ENCODE results near the gene ZBED5. TPM values are rescaled to one million over a fixed set of nuclear protein-coding genes. Genes with fewer than 3 reads are reported as not detected.

ZBED5 gene
- total and polyA plus RNA-seq, 8 donors: 9.0 to 54.7 (median 21.7) TPM

DNA sequence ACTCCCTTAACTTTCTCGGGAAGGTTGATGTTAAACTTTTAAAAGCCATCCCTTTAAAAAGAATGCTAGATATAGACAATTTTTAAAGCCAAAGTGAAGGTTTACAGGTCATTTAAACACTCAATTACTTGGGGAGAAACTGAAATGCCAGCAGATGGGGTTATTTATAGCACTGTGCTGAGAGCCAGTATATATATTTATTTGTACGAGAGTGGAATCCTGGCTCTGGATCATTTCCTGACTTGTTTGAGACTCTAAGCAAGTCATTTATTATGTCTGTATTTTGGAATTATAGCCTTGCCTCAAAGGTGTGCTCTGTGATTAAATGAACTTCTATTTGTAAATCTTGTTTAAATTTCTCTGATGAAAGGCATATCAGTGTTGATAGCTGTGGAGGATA lies 6.8 kb upstream of the ZBED5 start:
- H3K9me3 ChIP-seq: no peaks in the 10 kb centered on the region
- peak overlapping the region in 1 of 5 donors; percentile 49 for H3K27ac ChIP-seq
- intact Hi-C loops (cut with DNase I; ENCODE audit: low total_unique reads): no loop called here
- no peak overlapping the region for H3K4me3 ChIP-seq
- DNase-seq: peak in 1 of 2 donors; percentile 30
- H3K36me3 ChIP-seq: no peaks in the 10 kb centered on the region
- peaks cover 0 to 41% (median 17%) of the 10 kb centered on the region in 4 donors for H3K4me1 ChIP-seq
- 29 to 44% (median 36%) methylated on average over 2 of the region's 2 CpGs for WGBS, 5 donors
- no peak for TF ChIP-seq EP300 (IDR thresholded peaks at IDR 0.05)
- TF ChIP-seq POLR2A (IDR thresholded peaks at IDR 0.05): no peak
- TF ChIP-seq, protein P1, sequence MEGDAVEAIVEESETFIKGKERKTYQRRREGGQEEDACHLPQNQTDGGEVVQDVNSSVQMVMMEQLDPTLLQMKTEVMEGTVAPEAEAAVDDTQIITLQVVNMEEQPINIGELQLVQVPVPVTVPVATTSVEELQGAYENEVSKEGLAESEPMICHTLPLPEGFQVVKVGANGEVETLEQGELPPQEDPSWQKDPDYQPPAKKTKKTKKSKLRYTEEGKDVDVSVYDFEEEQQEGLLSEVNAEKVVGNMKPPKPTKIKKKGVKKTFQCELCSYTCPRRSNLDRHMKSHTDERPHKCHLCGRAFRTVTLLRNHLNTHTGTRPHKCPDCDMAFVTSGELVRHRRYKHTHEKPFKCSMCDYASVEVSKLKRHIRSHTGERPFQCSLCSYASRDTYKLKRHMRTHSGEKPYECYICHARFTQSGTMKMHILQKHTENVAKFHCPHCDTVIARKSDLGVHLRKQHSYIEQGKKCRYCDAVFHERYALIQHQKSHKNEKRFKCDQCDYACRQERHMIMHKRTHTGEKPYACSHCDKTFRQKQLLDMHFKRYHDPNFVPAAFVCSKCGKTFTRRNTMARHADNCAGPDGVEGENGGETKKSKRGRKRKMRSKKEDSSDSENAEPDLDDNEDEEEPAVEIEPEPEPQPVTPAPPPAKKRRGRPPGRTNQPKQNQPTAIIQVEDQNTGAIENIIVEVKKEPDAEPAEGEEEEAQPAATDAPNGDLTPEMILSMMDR (IDR thresholded peaks at IDR 0.05): no peak
- TF ChIP-seq POLR2AphosphoS5 (IDR thresholded peaks at IDR 0.05): no peak
- H3K27me3 ChIP-seq: no peaks in the 10 kb centered on the region

DNA sequence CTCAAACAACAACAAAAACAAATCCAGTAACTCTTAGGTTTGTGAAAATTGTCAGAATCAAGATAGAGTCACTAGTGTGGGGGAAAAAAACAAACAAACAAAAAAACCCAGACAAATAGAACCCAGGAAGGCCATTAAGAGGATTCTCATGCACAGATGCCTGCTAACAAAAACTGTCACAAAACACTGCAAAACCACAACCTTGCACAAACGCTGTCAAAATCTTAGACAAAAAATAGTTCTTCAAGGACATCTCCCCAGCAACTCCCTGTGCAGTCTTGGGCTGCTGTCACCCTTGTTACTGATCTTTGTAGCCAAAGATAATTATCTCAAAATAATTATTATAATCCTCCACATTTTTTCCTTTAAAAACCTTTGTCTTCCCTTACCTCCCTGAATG lies 4.6 kb upstream of the ZBED5 start:
- DNase-seq: no peak
- intact Hi-C loops (cut with DNase I; ENCODE audit: low total_unique reads): no loop called here

DNA sequence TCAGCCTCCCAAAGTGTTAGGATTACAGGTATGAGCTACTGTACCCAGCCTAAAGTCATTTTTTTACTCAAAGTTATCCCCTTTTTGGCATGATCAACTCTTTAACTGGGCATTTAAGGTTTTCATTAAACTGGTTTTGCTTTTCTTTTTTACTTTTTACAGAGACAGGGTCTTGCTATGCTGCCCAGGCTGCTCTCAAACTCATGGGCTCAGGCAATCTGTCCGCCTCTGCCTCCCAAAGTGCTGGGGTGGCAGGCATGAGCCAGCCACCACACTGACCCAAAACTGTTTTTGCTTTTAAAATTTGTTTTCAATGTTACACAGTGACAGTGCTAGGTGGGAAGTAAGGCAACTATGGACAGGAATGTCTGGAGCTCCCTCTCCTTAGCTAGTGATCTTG lies 3.9 kb upstream of the ZBED5 start:
- no peaks in the 10 kb centered on the region for H3K9me3 ChIP-seq
- DNase-seq: no peak
- no peaks in the 10 kb centered on the region for H3K27me3 ChIP-seq
- intact Hi-C loops (cut with DNase I; ENCODE audit: low total_unique reads): no loop called here
- H3K4me3 ChIP-seq: no peak overlapping the region
- H3K27ac ChIP-seq: peak overlapping the region in 1 of 5 donors; percentile 99
- WGBS, 5 donors: 92 to 100% (median 98%) methylated on average over 1 of the region's 1 CpG
- no peaks in the 10 kb centered on the region for H3K36me3 ChIP-seq
- no peak for TF ChIP-seq POLR2A (IDR thresholded peaks at IDR 0.05)
- H3K4me1 ChIP-seq: peaks cover 0 to 51% (median 24%) of the 10 kb centered on the region in 4 donors

More for the DNA sequence above, 4.6 kb upstream of the ZBED5 start:
- Histone ChIP-seq H3K27ac (peak overlapping the region in 2 of 5 donors; percentile 14 to 99), H3K27me3 (no peaks in the 10 kb centered on the region), H3K4me1 (peaks cover 0 to 49% (median 26%) of the 10 kb centered on the region in 4 donors), H3K36me3 (no peaks in the 10 kb centered on the region), H3K4me3 (no peak overlapping the region), H3K9me3 (no peaks in the 10 kb centered on the region)
- TF ChIP-seq EP300 (IDR thresholded peaks at IDR 0.05) (no peak), POLR2A (IDR thresholded peaks at IDR 0.05) (no peak), POLR2AphosphoS5 (IDR thresholded peaks at IDR 0.05) (no peak)
- TF ChIP-seq, protein P1 (IDR thresholded peaks at IDR 0.05): no peak
- 61 to 73% (median 67%) methylated on average over 1 of the region's 1 CpG for WGBS, 5 donors

DNA sequence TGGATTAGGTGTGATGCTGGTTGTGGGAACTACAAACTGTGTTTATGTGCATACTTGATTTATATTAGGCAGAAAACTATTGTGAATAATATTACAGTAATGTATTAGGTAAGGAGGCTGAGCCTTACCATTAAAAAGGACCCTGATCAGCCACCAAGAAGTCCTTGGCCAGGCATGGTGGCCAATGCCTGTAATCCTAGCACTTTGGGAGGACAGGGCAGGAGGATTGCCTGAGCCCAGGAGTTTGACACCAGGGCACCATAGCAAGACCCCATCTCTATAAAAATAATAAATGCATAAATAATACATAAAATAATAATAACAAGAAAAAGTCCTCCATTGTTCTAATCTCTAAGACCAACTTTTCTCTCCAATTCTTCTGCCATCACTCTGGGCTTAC lies 3.2 kb upstream of the ZBED5 start:
- Histone ChIP-seq H3K4me3 (no peak overlapping the region), H3K27ac (peak overlapping the region in 2 of 5 donors; percentile 98 to 99), H3K4me1 (peaks cover 4 to 59% (median 30%) of the 10 kb centered on the region in 4 donors), H3K36me3 (no peaks in the 10 kb centered on the region), H3K9me3 (no peaks in the 10 kb centered on the region), H3K27me3 (no peaks in the 10 kb centered on the region)
- intact Hi-C loops (cut with DNase I; ENCODE audit: low total_unique reads): no loop called here
- DNase-seq: no peak
- TF ChIP-seq POLR2A (IDR thresholded peaks at IDR 0.05): no peak
- TF ChIP-seq, protein P1 (IDR thresholded peaks at IDR 0.05): no peak
- TF ChIP-seq POLR2AphosphoS5 (IDR thresholded peaks at IDR 0.05): no peak
- TF ChIP-seq EP300 (IDR thresholded peaks at IDR 0.05): no peak

Data from stomach (tissue), 9 donors.